HL-60/S4 treated with phorbol 12-myristate 13-acetate at 8.2 ng/mL for 4 days and 3 days (cell line): ENCODE data around the gene PCED1B.

ENCODE experiments used
- in situ Hi-C: fragments of 300-500 bp; cut with MboI; formaldehyde crosslinking; loops from 2 replicates; pipeline ENCODE4 v1.15.0; 2022; ENCODE audit warnings: low sequenced_read_pairs

Gene PCED1B

DNA sequence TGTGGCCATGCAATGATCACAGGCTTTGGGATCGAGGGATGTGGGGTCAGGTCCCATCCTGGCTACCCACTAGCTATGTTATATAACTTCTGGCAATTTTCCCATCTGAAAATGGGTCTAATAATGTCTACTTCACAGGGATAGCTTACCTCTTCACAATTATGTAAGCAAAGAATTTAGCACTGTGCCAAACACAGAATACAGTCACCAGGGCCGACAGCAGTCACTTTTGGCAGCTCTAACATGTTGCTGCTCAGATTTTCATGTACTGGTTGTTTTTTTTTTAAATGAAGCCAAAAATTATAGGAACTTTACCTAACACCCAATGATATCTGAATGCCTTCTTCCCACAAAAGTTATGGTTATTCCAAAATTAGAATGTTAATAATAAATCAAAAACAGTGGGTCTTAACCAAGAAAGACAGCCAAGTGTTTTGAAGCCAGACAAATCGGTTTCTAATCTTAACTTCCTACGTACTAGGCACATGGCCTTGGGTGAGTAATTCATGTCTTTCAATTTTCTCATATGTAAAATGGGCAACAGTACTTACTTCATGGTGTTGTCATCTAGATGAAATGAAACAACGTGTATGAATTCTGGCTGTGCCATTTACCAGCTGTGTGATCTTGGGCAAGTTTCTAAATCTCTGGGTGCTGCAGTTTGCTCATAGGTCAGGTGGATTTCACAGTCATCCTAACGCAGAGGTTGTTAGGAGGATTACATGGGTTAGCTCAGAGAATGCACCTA lies 13.0 kb upstream of the PCED1B start:
- in situ Hi-C loops: no loop called here

DNA sequence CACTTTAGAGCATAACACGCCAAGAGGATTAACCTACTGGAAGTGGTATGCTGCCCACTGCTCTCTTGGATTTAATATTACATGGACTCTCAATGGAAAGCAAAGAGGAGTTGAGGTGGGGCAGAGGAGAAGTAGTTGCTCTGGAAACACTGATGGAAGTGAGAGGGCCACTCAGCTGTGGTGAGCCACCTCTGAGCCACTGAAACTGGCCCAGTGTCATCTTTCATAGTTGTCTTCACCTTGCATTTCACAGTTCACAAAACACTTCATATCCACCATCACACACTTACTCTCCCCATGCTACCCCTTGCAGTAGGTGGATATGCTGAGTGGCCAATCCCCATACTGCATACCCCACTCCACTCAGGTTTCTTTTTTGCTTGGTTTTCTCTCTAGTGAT lies 12.2 kb upstream of the PCED1B start:
- in situ Hi-C loops: no loop called here

GRCh38 chr12:47067771-47068431 lies 11.5 kb upstream of the PCED1B start:
- in situ Hi-C loops: no loop called here

- in situ Hi-C loops: no loop called here
These were observed 10.9 kb upstream of the PCED1B start for GRCh38 chr12:47068539-47068938.

DNA sequence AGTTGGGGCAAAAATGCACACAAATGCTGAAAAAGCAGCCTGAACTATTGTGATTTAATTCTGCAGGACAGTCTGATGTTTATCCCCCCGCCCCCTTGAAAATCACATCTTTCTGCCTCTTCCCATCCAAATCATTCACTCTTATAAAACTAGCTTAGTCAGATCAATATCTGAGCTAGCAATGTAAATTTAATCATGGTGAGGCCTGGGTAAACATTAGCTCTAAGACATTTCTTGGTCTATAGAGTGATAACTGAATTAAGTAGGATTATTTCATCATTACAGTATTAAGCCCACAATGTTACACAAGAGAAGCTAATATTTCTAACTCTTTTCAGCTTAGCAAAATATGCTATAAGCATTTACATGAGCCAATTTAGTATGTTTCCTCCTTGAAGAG lies 9.1 kb upstream of the PCED1B start:
- in situ Hi-C loops: no loop called here

DNA sequence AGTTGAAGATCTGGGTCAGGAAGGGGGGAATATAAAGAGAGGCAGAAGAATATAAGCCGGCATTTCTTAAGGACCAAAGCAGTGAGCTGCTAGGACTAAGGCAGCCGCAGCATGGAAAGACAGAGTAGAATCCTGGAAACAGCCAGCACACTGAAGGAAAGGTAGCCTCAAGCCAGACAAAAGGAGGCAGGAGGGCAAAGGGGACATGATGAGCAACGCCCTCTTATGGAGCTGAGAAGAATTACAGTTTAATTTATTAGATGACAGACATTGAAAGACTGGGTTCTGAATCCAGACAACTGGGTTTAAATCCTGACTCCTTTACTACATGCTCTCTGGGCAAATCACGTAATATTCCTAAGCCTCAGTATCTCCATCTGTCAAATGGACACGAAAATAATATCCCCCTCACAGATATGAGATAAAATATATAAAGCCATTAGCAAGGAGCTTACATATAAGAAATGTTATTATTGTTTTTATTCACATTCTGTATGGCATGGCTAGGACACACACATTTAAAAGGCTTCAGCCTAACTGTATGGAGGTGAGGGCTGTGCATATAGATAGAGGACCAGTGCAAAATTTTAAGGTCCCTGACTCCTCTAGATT lies 8.1 kb upstream of the PCED1B start:
- in situ Hi-C loops: no loop called here

DNA sequence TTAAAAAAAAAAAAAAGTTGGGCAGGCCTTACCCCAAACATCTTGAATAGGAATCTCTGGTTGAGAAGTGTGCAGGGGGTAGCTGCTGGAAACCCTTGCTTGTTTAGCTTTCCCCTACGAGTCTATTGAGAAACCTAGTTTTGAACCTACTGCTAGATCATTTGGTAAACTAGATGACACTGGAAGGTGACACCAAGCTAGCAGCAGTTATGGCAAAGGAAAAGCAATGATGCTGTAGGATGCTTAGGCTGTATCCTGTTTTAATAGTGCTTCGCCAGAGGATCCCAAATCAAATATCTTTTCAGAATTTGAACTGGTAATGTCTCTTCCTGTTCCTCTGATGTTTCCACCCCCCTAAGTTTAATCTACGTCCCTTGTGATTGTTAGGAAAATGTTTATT lies 5.5 kb upstream of the PCED1B start:
- in situ Hi-C loops: no loop called here

DNA sequence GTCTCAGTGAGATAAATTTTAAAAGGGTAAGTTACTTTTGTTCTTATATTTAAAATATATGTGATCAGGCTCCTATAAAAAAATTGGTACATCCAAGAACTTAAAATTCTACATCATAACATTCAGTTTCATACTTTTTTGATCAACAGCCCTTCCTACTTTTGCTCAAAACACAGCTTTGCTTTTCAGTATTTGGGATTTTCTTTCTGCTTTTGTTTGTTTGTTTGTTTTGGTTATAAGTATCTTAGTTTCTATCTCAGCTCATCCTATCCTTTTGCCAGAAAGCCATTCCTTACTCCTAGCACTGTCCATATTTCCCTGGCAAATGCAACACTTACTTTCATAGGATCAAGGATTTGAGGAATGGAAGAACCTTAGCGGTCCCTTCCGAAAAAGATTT lies 4.7 kb upstream of the PCED1B start:
- in situ Hi-C loops: no loop called here

GRCh38 chr12:47075192-47076084 lies 4.0 kb upstream of the PCED1B start:
- in situ Hi-C loops: no loop called here

DNA sequence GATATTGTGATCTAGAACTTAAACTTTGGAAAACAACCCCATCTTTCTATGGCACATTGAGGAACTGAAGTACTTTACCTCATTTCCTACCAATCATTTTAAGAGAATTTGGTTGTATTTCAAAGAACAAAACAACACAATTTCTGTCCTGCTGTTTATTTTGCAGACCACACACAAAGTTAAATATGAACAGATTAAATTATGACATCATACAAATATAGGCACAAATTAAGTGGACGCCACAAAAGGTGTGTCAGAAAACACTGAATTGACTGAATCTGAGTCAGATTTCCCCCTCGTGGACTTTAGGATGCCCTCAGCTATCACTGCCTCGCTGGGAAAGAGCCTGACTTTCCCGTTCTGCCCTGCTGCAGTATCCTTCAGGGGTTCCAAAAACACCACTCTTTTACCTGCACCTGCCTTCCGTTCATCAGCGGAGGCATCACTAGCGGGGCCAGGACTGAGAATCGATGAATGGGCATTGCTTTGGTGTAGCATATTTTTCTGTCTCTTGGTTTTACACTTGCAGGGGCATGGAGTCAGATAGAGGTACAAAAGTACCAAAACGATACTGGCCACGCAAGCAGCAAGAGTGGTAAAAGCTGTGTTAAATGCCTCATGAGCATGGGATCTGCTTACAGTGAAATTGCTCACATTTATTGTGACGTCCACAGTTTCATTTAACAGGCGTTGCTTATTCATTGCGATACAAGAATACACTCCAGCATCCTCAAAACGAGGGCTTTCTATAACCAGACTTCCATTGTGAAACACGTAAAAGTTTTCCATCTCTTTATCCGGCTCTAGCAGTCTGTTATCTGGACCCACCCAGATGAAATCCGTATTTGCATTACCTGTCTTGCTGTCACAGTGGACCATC lies 2.0 kb upstream of the PCED1B start:
- in situ Hi-C loops: no loop called here

GRCh38 chr12:47078086-47078395 lies 1.4 kb upstream of the PCED1B start:
- in situ Hi-C loops: no loop called here

- in situ Hi-C loops: no loop called here
These were observed 521 bp upstream of the PCED1B start for GRCh38 chr12:47078733-47079467.

GRCh38 chr12:47079981-47080724 lies 732 bp downstream of the PCED1B start:
- in situ Hi-C loops: no loop called here

DNA sequence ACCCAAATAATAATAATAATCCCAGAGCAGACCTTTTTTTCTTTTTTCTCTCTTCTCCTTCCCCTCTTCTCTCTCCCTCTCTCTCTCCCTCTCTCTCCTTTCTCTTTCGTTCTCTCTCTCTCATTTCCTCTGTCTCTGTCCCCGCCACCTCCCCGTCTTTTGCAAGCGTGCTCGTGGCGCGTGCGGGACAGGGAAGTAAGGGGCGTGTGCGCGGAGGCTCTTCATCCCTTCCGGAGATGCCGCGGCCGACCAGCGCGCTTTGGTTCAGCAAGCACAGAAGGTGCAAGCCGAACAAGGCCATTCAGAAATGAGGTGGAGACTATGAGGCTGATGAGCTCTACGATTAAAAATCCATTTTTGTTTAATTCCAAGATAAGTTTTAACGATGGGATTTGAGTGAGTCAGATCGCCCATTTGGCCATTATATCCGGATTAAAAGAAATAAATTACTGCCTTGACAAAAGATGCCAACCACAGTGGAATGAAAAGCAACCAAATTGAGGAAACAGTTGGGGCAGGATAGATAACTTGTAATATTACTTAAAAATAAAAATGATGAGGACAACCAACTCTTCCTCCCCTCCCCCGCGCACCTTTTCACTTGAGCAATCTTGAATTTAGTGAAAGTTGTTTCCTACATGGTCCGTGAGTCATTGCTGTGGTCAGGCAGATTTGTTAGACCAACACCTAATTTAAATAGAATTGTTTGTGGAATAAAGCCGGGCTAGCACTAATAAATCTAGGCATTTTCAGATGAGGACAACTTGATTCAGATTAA lies 1.5 kb downstream of the PCED1B start:
- in situ Hi-C loops: no loop called here

- in situ Hi-C loops: no loop called here
These were observed 2.9 kb downstream of the PCED1B start for GRCh38 chr12:47082283-47082682.

GRCh38 chr12:47082796-47083621 lies 3.6 kb downstream of the PCED1B start:
- in situ Hi-C loops: no loop called here

- in situ Hi-C loops: no loop called here
These were observed 4.8 kb downstream of the PCED1B start for GRCh38 chr12:47084172-47084571.
